Retinal pigment epithelial cell (primary cell): ENCODE measurements around the gene MST1.

Experiments used
- DNase-seq: peaks from one replicate; pipeline ENCODE4 v3.0.0-alpha.2; 2010; ENCODE audit warnings: low read depth
- H3K4me3 ChIP-seq: 2 replicates; pipeline ENCODE4 v1.5.1; 2011; ENCODE audit warnings: mild to moderate bottlenecking, low read length, control low read depth, moderate library complexity
- CTCF ChIP-seq: conservative IDR thresholded peaks from 2 replicates; pipeline ENCODE4 v1.5.1; 2011; ENCODE audit warnings: low read depth, low read length, control low read depth, inconsistent platforms

The MST1 gene

GRCh38 chr3:49713336-49714105, 24.2 kb upstream of the MST1 start:
- no peak for DNase-seq
- H3K4me3 ChIP-seq: no peak overlapping the region
- TF ChIP-seq CTCF: no peak

- H3K4me3 ChIP-seq: no peak overlapping the region
- DNase-seq: no peak
- TF ChIP-seq CTCF: no peak
These were observed 23.5 kb upstream of the MST1 start for GRCh38 chr3:49712631-49713317.

- no peak for TF ChIP-seq CTCF
- DNase-seq: no peak
- no peak overlapping the region for H3K4me3 ChIP-seq
These were observed 22.9 kb upstream of the MST1 start for GRCh38 chr3:49712166-49712565.

- no peak for TF ChIP-seq CTCF
- no peak for DNase-seq
- no peak overlapping the region for H3K4me3 ChIP-seq
These were observed 22.2 kb upstream of the MST1 start for GRCh38 chr3:49711489-49711888.

- DNase-seq: no peak
- no peak for TF ChIP-seq CTCF
- no peak overlapping the region for H3K4me3 ChIP-seq
These were observed 20.6 kb upstream of the MST1 start for GRCh38 chr3:49709852-49710251.

- DNase-seq: no peak
- H3K4me3 ChIP-seq: no peak overlapping the region
- no peak for TF ChIP-seq CTCF
These were observed 17.8 kb upstream of the MST1 start for GRCh38 chr3:49707113-49707480.

GRCh38 chr3:49706456-49707112, 17.3 kb upstream of the MST1 start:
- TF ChIP-seq CTCF: no peak
- DNase-seq: no peak
- no peak overlapping the region for H3K4me3 ChIP-seq
